ENCODE results near the gene EME2.

EME2 gene

GRCh38 chr16:1740234-1740633, 32.4 kb upstream of the EME2 start:
- DNase-seq (ENCODE audit: low read depth), result no peak
- H3K4me3 ChIP-seq (ENCODE audit: low read depth, low read length), result no peak overlapping the region
- no peak for TF ChIP-seq CTCF (IDR thresholded peaks at IDR 0.05; ENCODE audit: insufficient read depth, low read depth, low read length, missing control alignments)

GRCh38 chr16:1740781-1741490, 31.7 kb upstream of the EME2 start:
- H3K4me3 ChIP-seq (ENCODE audit: low read depth, low read length), result no peak overlapping the region
- TF ChIP-seq CTCF (IDR thresholded peaks at IDR 0.05; ENCODE audit: insufficient read depth, low read depth, low read length, missing control alignments), result no peak
- DNase-seq (ENCODE audit: low read depth), result no peak

GRCh38 chr16:1741553-1742165, 31.0 kb upstream of the EME2 start:
- no peak for DNase-seq (ENCODE audit: low read depth)
- H3K4me3 ChIP-seq (ENCODE audit: low read depth, low read length), result no peak overlapping the region
- no peak for TF ChIP-seq CTCF (IDR thresholded peaks at IDR 0.05; ENCODE audit: insufficient read depth, low read depth, low read length, missing control alignments)

- no peak for TF ChIP-seq CTCF (IDR thresholded peaks at IDR 0.05; ENCODE audit: insufficient read depth, low read depth, low read length, missing control alignments)
- DNase-seq (ENCODE audit: low read depth), result no peak
- H3K4me3 ChIP-seq (ENCODE audit: low read depth, low read length), result no peak overlapping the region
Measured at GRCh38 chr16:1743376-1744337, 29.0 kb upstream of the EME2 start.

GRCh38 chr16:1744338-1744840, 28.2 kb upstream of the EME2 start:
- TF ChIP-seq CTCF (IDR thresholded peaks at IDR 0.05; ENCODE audit: insufficient read depth, low read depth, low read length, missing control alignments), result no peak
- no peak overlapping the region for H3K4me3 ChIP-seq (ENCODE audit: low read depth, low read length)
- DNase-seq (ENCODE audit: low read depth), result no peak

GRCh38 chr16:1745181-1745899, 27.3 kb upstream of the EME2 start:
- no peak for DNase-seq (ENCODE audit: low read depth)
- no peak overlapping the region for H3K4me3 ChIP-seq (ENCODE audit: low read depth, low read length)
- TF ChIP-seq CTCF (IDR thresholded peaks at IDR 0.05; ENCODE audit: insufficient read depth, low read depth, low read length, missing control alignments), result no peak
